Tibial nerve (tissue), 3 donors: ENCODE data around the gene SLC45A3.

Experiments
- CTCF ChIP-seq, 5 experiments: fragments of 200-600 bp in 3 of 5; fragments of 450-650 bp in 2 of 5; sonication (generic) in 3 of 5; IDR thresholded peaks; one replicate each; pipeline ENCODE4 v1.5.1; 2016 to 2019; ENCODE audit warnings: antibody characterized with exemption in 5 of 5, mild to moderate bottlenecking in 3 of 5, moderate library complexity in 2 of 5
- POLR2A ChIP-seq, 2 donors: fragments of 450-650 bp; IDR thresholded peaks; one replicate each; pipeline ENCODE4 v1.6.1; 2017; ENCODE audit warnings: antibody characterized with exemption in 2 of 2, mild to moderate bottlenecking in 2 of 2, moderate library complexity in 2 of 2

DNA sequence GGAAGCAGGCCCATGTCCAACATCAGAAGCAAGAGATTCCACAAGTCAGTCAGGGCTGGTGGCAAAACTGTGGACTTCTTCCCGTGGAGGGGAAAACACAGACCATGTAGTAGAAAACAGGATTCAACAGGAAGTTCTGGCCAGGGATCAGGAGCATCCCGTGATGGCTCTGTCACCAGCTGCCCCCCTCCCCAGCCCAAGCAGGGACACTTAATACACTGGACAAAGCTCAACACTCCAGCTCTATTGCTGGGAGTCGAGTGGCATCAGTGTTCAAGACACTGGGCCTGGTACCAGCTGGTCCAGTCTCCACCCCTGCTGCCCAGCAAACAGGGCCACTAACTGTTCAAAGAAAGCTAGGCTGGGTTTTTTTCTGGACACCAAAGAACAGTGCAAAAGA lies 3.7 kb downstream of the SLC45A3 start:
- TF ChIP-seq CTCF (IDR thresholded peaks at IDR 0.05) (no peak), POLR2A (IDR thresholded peaks at IDR 0.05) (no peak)
